Stomach smooth muscle (tissue), 2 donors: ENCODE results near the gene ARVCF.

Source experiments
- H3K27ac ChIP-seq: one replicate; pipeline ENCODE4 v1.7.0; 2013; ENCODE audit warnings: mild to moderate bottlenecking, low read length, inconsistent platforms
- H3K27me3 ChIP-seq, 2 donors: one replicate each; pipeline ENCODE4 v1.7.0; 2013; ENCODE audit warnings: low read length in 2 of 2; ENCODE audit not compliant: insufficient read depth in 2 of 2, control insufficient read depth in 1 of 2
- H3K36me3 ChIP-seq, 2 donors: one replicate each; pipeline ENCODE4 v1.7.0; 2013; ENCODE audit warnings: low read length in 2 of 2; ENCODE audit not compliant: control insufficient read depth in 2 of 2, insufficient read depth in 2 of 2
- H3K4me1 ChIP-seq: one replicate; pipeline ENCODE4 v1.7.0; 2013; ENCODE audit warnings: low read length; ENCODE audit not compliant: control insufficient read depth, insufficient read depth
- H3K4me3 ChIP-seq, 2 donors: one replicate each; pipeline ENCODE4 v1.7.0; 2013; ENCODE audit warnings: low read length in 2 of 2
- H3K9ac ChIP-seq, 2 donors: one replicate each; pipeline ENCODE4 v1.7.0; 2013; ENCODE audit warnings: low read length in 2 of 2, mild to moderate bottlenecking in 1 of 2
- H3K9me3 ChIP-seq, 2 donors: one replicate each; pipeline ENCODE4 v1.7.0; 2013; ENCODE audit warnings: low read length in 2 of 2; ENCODE audit not compliant: control insufficient read depth in 2 of 2
- donor health status: healthy.
- donor health status: Pancreatic carcinoma.

The ARVCF gene

DNA sequence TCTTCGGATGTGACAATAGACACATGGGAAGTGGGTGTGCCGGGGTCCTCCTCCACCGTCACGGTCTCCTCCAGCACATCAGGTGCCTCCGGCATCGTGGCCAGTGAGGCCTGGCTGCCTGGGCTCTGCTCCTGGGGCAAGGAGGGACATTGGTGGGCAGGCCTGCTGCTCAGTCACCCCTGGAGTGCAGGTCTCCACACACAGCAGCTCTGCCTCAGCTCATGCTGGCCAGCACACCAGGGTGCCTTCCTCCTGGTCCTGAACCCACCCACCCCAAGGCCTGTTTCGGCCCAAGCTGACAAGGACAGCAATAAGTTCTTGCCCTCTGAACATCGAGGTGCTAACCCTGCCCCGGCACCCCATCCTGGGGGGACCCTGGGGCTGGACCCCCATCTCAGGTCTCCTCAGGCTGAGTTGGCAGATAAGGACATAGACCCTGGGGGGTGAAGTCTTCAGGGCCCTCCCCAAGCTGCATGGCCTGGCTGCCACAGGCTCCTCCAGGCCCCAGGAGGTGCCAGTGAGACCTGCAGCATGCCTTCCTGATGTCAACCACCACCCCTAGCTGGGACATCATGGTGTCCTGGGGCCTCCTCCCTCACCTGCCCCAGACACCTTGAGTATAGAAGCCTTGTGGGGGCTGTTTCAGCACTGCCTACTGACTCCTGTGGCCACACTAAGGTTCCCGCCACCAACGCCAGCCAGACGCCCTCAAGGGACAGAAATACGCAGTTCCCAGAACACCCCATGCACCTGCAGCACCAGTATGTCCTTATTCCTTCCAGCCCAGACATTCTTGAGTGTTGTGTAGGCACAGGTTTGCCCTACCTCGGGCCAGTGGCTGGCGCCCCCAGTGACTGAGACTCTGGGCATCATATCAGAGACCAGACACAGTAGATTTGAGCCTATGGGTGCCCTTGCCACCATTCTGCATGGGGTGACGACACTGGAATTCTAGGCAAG lies 34.4 kb downstream of the ARVCF start:
- Histone ChIP-seq H3K4me1 (peaks cover 38% of the 10 kb centered on the region), H3K27ac (peak overlapping the region; percentile 18), H3K27me3 (no peaks in the 10 kb centered on the region), H3K9ac (peak overlapping the region in 1 of 2 donors; percentile 21), H3K9me3 (no peaks in the 10 kb centered on the region), H3K4me3 (no peak overlapping the region), H3K36me3 (peaks cover 14 to 25% of the 10 kb centered on the region in 2 donors)

DNA sequence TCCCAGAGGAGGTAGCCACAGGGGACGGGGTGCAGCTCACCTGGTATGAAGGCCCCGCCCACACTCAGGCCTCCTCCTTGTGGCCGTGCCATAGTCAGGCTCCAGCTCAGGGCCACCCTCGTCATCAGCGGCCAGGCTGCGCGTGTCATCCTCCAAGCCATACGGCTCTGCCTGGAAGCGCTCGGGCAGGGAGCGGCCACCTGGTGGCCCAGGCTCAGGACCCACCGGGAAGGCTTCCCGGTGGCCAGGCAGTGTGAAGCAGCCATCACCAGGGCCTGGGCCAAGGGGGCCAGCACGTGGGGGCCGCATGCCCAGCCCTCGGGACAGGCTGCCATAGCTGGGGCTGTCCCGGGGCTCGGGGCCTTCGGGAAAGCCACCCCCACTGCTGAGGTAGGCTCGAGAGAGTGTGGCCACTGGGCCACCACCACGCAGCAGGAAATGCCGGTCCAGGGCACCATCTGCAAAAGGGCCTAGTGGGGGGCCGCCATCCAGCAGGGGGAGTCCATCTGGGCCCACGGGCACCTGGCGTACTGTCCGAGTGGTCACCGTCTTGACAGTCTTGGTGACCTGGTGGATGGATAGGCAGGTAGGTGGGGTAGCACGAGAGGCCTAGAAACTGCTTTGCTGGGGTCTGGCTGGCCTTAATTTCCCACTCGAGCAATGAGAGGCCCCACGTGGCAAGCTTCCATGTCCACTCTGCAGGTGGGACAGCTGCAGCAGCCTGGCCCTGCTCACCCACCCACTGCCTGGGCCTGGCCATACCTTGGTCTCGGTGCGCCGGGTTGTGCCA lies 35.3 kb downstream of the ARVCF start:
- peaks cover 14 to 25% of the 10 kb centered on the region in 2 donors for H3K36me3 ChIP-seq
- H3K27ac ChIP-seq = no peak overlapping the region
- no peaks in the 10 kb centered on the region for H3K9me3 ChIP-seq
- no peak overlapping the region for H3K4me3 ChIP-seq
- no peak overlapping the region for H3K9ac ChIP-seq
- H3K4me1 ChIP-seq = peaks cover 34% of the 10 kb centered on the region
- H3K27me3 ChIP-seq = no peaks in the 10 kb centered on the region

DNA sequence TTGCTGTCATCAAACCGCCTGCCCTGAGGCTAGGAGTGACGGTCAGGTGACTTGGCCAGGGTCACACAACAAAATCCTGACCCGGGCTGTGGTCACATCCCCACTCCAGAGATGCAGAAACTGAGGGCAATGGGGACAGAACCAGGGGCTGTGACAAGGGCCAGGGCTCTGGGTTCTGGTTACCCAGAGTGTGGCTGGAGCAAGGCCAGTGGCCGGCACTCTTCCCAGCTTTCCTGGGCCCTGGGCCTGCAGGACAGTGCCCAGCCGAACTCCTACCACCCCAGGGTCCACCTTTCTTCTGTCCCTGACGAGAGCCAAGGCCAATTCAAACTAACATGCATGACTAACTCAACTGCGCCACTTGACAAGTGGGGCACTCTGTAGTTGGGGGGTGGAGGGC lies 35.9 kb downstream of the ARVCF start:
- H3K36me3 ChIP-seq = peaks cover 14 to 25% of the 10 kb centered on the region in 2 donors
- no peak overlapping the region for H3K27ac ChIP-seq
- no peaks in the 10 kb centered on the region for H3K9me3 ChIP-seq
- no peak overlapping the region for H3K4me3 ChIP-seq
- H3K4me1 ChIP-seq = peaks cover 30% of the 10 kb centered on the region
- no peak overlapping the region for H3K9ac ChIP-seq
- no peaks in the 10 kb centered on the region for H3K27me3 ChIP-seq

GRCh38 chr22:19979712-19980493 lies 36.7 kb downstream of the ARVCF start:
- no peak overlapping the region for H3K27ac ChIP-seq
- peaks cover 14 to 25% of the 10 kb centered on the region in 2 donors for H3K36me3 ChIP-seq
- no peaks in the 10 kb centered on the region for H3K9me3 ChIP-seq
- no peaks in the 10 kb centered on the region for H3K27me3 ChIP-seq
- peaks cover 22% of the 10 kb centered on the region for H3K4me1 ChIP-seq
- no peak overlapping the region for H3K4me3 ChIP-seq
- H3K9ac ChIP-seq = no peak overlapping the region

- H3K9ac ChIP-seq = no peak overlapping the region
- H3K4me1 ChIP-seq = peaks cover 17% of the 10 kb centered on the region
- peaks cover 14 to 25% of the 10 kb centered on the region in 2 donors for H3K36me3 ChIP-seq
- no peaks in the 10 kb centered on the region for H3K27me3 ChIP-seq
- H3K27ac ChIP-seq = no peak overlapping the region
- H3K4me3 ChIP-seq = no peak overlapping the region
- H3K9me3 ChIP-seq = no peaks in the 10 kb centered on the region
Observed at GRCh38 chr22:19978748-19979147, 37.9 kb downstream of the ARVCF start.

DNA sequence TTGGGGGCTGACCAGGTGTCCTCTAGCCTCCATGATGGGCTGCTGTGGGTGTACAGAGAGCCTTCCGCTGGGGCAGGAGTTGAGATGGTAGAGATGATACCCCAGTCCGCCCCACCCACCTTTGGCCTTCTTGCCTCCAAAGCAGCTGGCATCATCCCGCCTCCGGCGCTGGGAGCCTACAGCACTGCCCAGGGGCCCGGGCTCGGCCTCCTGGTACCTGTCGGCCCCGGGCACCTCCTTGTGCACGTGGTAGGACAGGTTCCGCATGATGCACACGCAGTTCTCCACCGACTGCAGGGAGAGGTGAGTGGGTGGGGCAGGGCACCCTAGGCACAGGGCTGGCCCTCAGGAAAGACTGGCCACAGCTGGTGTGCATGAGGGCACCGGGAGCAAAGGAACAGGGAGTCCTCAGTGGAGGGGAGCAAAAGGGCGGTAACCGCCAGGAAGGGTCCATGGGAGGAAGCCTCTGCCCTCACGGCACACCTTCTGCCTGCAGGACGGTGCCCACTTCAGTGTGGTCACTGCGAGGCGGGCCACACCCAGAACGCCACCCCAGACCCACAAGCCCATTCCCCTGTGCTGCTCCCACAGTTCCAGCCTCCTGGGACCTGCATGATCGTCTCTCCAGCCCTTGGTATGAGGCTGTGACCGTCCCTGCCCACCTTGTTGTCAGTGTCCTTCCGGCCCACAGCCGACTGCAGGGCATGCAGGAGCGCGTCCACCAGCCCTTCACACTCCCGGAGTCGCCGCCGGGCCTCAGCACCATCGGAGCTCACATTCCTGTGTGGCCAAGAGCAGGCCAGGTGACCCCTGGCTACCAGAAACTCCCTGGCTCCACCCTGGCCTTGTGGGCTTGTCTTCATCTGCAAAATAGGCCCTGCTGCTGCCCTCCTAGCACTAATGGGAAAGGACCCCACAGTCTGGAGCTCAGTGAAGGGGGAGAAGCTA lies 39.1 kb downstream of the ARVCF start:
- Histone ChIP-seq H3K9me3 (no peaks in the 10 kb centered on the region), H3K27me3 (no peaks in the 10 kb centered on the region), H3K27ac (no peak overlapping the region), H3K4me3 (no peak overlapping the region), H3K9ac (no peak overlapping the region), H3K36me3 (peaks cover 23 to 30% of the 10 kb centered on the region in 2 donors), H3K4me1 (peaks cover 9% of the 10 kb centered on the region)

DNA sequence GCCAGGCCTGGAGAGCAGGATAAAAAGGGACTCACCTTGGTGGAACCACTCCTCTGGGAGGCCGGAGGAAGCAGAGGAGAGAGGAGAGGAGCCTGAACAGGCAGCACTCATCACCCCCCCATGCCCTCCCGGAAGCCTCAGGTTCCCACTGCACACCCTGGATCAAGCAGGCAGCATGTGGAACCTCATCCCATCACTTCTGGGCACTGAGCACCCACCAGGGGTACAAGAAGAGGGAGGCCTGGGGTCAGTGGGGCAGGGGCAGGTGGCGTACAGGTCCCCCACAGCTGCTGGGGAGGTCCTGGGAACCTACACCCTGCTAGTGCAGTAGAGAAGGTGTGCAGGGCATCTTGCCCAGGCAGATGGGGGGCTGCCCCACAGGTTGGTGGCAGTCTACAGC lies 40.0 kb downstream of the ARVCF start:
- H3K9me3 ChIP-seq = no peaks in the 10 kb centered on the region
- peaks cover 9% of the 10 kb centered on the region for H3K4me1 ChIP-seq
- H3K27me3 ChIP-seq = no peaks in the 10 kb centered on the region
- no peak overlapping the region for H3K27ac ChIP-seq
- no peak overlapping the region for H3K9ac ChIP-seq
- no peak overlapping the region for H3K4me3 ChIP-seq
- H3K36me3 ChIP-seq = peaks cover 23 to 33% of the 10 kb centered on the region in 2 donors

GRCh38 chr22:19975707-19976035 lies 41.0 kb downstream of the ARVCF start:
- peaks cover 17% of the 10 kb centered on the region for H3K4me1 ChIP-seq
- no peaks in the 10 kb centered on the region for H3K9me3 ChIP-seq
- no peak overlapping the region for H3K27ac ChIP-seq
- H3K4me3 ChIP-seq = no peak overlapping the region
- H3K36me3 ChIP-seq = peaks cover 21 to 32% of the 10 kb centered on the region in 2 donors
- no peaks in the 10 kb centered on the region for H3K27me3 ChIP-seq
- no peak overlapping the region for H3K9ac ChIP-seq

GRCh38 chr22:19974935-19975706 lies 41.5 kb downstream of the ARVCF start:
- no peak overlapping the region for H3K4me3 ChIP-seq
- H3K9ac ChIP-seq = peak overlapping the region in 1 of 2 donors; percentile 13
- no peaks in the 10 kb centered on the region for H3K27me3 ChIP-seq
- peaks cover 16 to 29% of the 10 kb centered on the region in 2 donors for H3K36me3 ChIP-seq
- H3K9me3 ChIP-seq = no peaks in the 10 kb centered on the region
- H3K27ac ChIP-seq = no peak overlapping the region
- peaks cover 19% of the 10 kb centered on the region for H3K4me1 ChIP-seq
